GDM1 (cell line): ENCODE results near the gene CPNE7.

Experiments used
- DNase-seq: peaks from one replicate; lab custom pipeline; 2025; lab: John Stamatoyannopoulos, UW

Gene CPNE7

GRCh38 chr16:89575247-89576152, at the start of gene CPNE7:
Gene CPNE7 (plus strand): TSS chr16:89575758. CDS start chr16:89575898, 140 bp downstream.
- DNase-seq: no peak

- no peak for DNase-seq
Measured at GRCh38 chr16:89529097-89529496, 46.5 kb upstream of the CPNE7 start.

GRCh38 chr16:89530401-89531381, 44.9 kb upstream of the CPNE7 start:
- DNase-seq: no peak

DNA sequence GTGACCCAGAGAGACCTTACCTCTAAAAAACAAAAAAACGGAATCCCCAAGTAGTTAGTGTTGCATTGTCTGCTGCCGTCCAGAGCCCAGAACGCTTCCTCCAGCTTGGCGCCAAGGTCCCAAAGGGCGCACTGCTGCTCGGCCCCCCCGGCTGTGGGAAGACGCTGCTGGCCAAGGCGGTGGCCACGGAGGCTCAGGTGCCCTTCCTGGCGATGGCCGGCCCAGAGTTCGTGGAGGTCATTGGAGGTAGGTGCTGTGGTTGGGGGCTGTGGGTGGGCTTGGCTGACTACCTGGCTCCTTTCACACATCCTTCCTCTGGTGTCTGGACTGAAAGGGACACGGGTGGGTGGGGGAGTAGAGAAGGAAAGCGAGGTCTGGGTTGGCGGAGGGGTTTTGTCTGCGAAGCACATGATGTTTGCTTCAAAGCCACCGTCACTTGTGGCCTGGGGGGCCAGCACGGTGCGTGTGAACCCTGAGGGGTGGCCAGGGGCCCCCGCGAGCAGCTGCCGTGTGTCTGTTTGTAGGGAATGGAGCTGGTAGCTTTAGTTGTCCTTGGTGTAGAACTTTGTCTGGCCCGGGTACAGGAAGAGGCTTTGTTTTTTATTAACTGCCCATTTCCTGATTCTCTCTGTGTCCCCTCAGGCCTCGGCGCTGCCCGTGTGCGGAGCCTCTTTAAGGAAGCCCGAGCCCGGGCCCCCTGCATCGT, 43.6 kb upstream of the CPNE7 start:
- DNase-seq: no peak

GRCh38 chr16:89534252-89534756, 41.3 kb upstream of the CPNE7 start:
- DNase-seq: peak; percentile 50

DNA sequence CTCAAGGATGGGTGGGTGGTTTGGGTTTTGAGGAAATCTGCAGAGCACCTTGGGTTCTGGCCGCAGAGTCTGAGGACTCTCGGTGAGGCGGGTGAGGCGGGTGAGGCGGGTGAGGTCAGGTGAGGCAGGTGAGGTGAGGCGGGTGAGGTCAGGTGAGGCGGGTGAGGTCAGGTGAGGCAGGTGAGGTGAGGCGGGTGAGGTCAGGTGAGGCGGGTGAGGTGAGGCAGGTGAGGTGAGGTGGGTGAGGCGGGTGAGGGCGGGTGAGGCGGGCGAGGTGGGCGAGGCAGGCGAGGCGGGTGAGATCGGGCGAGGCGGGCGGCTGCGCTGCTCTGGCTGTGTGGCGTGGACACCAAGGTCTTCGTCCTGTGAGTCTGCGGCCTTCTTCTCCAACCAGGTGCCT, 39.2 kb upstream of the CPNE7 start:
- no peak for DNase-seq

DNA sequence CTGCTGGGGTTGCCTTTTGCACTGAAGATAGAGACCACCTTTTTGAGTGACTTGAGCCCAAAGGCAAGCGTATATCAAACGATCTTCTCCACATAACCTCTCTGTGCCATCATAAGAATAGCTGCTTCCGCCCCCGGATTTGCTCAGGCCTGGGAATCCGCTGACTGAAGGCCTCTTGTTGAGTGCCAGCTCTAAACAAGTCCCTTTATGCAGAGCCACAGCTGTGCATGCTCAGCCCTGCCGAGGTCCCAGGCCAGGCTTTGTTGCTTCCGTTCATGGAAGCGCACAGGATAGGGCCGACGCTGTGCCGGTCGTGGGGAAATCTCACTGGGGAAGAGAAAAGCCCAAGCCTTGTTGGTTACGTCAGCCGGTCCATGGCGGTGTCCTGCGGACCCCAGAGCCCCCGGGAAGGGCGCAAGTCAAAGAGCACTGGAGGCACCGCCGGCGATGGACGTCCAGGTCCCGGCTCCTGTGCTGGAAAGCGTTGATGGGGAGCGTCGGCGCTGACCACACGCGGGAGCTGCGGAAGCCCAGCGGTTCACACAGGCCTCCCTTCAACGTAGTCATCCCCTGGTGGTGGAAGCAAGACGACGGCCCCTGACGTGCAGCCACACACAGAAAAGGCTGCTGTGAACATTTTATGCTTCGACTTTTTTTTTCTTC, 38.5 kb upstream of the CPNE7 start:
- no peak for DNase-seq

GRCh38 chr16:89537549-89537925, 38.0 kb upstream of the CPNE7 start:
- DNase-seq: no peak

GRCh38 chr16:89538286-89538685, 37.3 kb upstream of the CPNE7 start:
- DNase-seq: no peak

DNA sequence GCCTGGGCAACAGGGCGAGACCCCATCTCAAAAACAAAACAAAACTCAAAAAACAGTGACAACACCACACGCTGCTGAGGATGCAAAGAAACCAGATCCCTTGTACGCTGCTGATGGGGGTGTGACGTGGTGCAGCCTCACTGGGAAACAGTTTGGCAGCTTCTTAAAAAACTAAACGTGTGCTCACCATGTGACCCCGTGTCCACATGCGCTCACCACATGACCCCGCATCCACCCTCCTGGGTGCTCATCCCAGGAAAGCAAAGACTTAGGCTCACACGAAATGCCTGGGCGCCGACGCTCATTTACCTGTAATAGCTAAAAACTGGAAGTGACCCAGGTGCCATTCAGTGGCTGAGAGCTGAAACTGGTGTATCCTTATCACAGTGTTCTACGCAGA, 35.0 kb upstream of the CPNE7 start:
- no peak for DNase-seq

DNA sequence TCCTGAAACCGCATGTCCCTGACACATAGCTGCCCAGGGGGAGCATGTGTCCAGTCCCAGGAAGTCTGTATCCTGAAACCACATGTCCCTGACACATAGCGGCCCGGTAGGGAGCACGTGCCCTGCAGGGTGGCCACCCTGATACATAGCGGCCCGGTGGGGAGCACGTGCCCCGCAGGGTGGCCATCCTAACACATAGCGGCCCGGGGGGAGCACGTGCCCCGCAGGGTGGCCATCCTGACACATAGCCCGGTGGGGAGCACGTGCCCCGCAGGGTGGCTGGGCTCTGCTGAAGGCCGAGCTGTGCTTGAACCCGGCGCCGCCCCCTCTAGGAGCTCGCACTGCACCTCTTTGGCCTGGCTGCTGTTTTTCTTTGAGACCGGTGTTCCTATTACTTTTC, 33.8 kb upstream of the CPNE7 start:
- DNase-seq: no peak

GRCh38 chr16:89544113-89544512, 31.4 kb upstream of the CPNE7 start:
- no peak for DNase-seq

DNA sequence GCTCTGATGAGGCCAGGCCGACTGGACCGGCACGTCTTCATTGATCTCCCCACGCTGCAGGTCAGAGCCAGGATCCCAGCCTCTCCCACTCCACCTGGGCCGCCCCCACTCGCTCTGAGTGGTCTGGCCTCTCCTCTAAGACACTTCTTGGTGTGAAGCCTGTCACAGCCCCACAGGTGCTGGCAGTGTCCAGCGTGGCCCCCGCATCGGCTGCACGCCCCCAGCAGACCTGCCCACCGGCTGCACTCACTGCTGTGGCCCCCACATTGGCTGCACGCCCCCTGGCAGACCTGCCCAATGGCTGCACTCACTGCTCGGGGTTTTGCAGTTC, 30.9 kb upstream of the CPNE7 start:
- no peak for DNase-seq

DNA sequence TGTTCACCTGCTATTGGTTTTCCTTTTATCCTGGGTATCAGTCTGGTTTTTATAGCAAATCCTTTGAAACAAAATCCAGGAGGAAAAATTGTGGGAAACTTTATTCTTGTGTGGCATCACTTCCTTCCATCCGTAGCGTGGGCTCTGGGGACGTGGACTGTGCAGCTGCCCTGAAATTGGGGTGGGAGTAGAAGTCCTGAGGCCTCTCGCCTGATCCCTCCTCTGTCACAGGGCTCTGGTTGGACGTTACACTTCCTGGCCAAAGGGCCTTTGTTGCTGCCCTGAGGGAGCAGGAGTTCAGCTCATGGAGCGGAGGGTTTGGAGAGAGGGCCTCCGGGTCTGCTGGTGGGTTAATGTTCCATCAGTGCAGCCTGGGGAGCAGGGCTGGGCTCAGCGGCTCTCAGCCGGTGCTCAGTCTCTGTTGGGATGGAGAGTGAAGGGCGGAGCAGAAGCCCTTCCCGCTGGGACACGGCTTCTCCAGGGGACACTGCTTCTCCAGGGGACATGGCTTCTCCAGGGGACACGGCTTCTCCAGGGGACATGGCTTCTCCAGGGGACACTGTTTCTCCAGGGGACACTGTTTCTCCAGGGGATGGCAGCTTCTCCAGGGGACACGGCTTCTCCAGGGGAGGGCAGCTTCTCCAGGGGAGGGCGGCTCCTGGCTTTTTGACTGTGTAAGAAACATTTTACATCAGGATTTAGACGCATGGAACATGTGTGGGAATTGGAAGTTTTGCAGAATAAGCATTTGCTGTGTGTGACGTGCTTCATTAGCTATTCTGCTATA, 30.3 kb upstream of the CPNE7 start:
- DNase-seq: no peak

DNA sequence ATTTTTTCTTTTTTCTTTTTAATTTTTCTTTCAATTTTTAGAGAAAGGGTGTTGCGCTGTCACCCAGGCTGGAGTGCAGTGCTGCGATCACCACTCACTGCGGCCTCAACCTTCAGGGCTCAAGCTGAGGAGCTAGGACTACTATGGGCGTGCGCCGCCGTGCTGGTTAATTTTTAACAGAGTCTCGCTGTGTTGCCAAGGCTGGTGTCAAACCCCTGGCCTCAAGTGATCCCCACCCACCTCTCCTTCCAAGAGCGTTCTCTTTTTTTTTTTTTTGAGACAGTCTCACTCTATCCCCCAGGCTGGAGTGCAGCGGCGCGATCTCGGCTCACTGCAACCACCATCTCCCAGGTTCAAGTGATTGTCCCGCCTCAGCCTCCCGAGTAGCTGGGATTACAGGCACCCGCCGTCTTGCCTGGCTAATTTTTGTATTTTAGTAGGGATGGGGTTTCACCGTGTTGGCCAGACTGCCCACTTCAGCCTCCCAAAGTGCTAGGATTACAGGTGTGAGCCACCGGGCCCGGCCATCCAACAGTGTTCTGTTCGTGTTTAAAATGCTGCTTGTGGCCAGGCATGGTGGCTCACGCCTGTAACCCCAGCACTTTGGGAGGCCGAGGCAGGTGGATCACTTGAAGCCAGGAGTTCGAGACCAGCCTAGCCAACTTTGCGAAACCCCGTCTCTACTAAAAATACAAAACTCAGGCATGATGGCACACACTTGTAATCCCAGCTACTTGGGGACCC, 29.6 kb upstream of the CPNE7 start:
- DNase-seq: no peak

DNA sequence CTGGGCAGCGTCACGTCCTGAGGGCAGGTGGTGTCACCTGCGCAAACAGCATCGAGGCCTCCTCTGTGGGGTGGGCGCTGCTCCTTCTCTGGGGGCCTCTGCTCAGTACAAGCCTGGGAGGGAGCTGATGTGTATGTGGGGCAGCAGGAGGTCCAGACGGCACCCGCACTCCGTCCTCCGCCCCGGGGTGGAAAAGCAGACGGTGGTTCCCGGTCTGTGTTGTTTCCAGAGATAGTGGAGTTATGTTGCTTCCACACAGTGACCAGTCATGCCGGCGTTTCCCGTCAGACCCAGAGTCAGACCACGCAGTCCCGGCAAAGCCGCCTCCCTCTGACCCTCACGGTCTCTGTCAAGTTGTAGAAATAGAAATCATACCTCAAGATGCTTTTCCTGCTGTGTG, 28.8 kb upstream of the CPNE7 start:
- no peak for DNase-seq

- no peak for DNase-seq
Measured at GRCh38 chr16:89547291-89547690, 28.3 kb upstream of the CPNE7 start.

DNA sequence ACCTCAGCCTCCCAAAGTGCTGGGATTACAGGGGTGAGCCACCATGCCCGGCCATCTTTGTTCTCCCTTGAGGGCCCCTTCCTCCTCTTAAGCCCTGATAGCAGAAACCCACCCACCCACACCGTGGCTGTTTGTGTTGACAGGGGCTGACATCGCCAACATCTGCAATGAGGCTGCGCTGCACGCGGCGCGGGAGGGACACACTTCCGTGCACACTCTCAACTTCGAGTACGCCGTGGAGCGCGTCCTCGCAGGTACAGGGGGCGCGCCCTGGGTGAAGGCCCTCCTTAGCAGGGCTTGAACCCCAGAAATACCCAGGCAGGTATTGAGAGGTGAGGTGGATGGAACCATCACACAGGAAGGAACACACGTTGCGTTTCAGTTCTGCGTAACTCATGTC, 27.7 kb upstream of the CPNE7 start:
- no peak for DNase-seq

DNA sequence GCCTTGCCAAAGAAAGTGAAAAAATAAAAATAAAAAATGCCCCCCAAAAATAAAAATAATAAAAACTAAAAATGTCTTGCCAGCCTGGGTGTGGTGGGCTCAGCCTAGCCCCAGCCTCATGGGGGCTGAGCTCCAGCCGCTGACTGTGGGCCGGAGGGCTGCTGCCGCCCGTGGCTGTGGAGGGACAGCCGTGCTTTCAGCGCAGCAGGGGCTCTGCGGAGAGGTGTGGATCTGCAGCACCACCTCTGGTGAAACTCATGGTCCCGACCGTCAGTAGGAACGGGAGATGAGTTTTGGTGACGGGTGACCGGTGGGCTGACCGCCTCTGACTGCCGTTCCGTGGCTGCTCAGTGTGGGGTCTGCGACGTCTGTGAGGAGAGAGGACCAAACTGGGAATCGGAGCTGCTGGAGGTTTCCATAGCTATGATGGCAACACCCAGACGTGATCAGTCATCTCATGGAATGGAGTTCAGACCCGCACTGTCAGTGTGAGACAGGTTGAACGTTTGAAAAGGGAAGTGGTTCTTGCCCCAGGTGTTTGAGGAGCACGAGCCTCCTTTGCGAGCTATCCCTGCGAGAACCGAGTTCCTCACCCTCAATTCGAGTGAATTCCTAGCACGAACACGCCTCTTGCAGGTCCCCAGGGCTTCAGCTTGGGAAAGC, 27.1 kb upstream of the CPNE7 start:
- no peak for DNase-seq
